ENCODE data around the gene HEXB.
"Not testable (repeated sequence)": the region's sequence is repeated elsewhere in the genome, so short reads cannot be mapped to it uniquely, and the experiment has no call there.

The HEXB gene

DNA sequence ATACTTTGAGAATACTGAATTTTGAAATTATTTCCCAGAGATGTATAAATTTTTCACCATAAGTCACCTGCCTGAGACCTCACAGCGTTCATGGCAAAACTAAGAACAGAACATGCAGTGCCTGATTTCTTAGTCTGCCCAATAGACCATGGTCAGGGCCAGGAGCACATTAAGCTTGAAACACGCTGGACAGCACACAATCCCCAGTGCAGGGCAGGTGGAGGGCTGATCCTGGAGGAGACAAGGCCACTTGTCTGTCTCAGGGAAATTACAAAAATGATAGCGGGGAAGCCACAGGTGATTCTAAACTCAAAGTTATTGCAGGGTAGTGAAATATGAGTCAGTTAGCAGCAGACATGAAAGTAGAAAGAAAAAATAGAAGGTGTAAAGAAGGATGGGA, 25.9 kb upstream of the HEXB start:
- no peak for DNase-seq (ENCODE audit: low read depth, low spot score)

DNA sequence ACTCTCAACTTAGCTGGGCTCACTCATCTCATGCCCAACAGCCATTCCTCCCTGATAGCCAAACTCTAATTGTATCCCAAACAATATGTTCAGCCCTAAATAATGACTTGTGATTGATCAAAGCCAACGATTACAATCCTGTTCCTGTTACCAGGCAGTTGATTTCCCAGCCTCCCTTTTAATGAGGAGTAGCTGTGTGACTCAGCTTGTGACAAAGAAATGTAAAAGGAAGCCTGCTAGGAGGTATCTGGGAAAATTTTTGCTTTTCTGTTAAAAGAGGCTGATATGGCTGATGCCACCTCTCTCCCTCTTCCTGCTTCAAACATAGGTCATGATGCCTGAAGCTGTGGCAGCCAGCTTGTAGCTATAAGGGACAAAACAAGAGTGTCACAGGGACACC, 24.9 kb upstream of the HEXB start:
- no peak for DNase-seq (ENCODE audit: low read depth, low spot score)

DNA sequence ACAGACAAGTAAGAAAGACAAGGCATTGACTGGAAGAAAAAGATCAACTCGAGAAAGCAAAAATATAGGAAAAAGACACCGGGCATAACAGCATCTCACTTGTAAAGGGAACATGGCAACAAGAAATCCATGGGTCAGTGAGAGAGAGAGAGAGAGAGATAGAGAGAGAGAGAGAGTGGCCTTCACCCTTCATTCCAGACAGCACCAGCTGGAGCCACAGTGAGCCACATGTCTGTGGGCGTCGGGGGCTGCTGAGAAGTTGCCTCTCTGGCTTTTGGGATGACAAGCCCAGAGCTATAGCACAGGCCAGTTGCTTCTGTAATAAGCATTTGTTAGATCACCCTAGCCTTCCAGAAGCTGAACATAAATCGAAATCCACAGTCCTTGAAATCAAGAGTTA, 24.2 kb upstream of the HEXB start:
- no peak for DNase-seq (ENCODE audit: low read depth, low spot score)

DNA sequence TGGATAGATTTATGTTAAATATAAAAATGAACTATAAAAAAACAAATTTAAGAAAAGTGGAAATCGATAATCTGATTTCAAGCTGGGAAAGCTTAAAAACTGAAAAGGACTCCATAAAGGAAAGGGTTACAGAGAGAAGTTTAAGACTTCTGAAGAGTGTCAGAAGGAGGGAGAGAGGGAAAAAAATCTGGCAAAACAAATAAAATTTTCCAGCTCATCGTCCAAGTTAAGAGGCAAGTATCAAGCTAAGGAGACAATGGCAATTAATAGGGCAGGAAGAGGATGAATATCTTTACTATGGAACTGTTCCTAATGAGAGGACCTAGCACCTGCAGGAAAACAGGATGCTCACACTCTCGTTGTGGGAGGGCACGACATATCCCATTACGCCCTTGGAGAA, 20.5 kb upstream of the HEXB start:
- DNase-seq (ENCODE audit: low read depth, low spot score): no peak

DNA sequence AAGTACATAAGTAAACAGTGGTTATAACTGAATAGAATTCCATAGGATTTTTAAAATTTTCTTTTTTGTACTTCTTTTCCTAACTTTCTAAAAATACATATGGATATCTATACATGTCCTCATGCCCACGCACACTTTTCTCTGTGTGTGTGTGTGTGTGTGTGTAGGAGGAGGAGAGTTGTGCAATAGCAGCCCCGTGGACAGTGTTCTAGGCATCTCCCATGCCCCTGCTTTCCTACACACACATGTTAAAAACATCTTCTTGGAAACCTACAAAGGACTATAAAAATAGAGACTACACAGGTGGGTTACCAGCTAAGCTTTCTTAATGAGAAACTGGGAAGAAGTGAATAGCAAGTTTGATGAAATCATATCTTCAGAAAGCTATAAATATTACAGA, 19.8 kb upstream of the HEXB start:
- no peak for DNase-seq (ENCODE audit: low read depth, low spot score)

DNA sequence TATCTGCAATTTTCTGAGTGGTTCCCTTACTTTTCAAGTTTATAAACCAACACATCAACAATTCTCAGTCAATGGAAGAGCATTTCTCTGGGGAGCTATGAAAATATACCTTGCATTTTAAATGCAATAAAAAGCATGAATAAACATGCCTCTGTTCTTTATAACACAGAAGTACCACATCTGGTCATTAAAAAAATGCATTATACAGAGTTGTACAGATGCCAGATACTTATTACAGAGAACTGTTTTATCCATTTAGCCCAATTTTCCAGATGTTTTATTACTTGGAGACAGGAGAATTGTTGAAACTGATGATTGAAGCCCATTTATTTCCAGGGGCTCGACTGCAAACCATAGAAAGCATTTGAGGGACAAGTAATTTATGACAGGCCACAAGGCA, 19.2 kb upstream of the HEXB start:
- no peak for DNase-seq (ENCODE audit: low read depth, low spot score)

DNA sequence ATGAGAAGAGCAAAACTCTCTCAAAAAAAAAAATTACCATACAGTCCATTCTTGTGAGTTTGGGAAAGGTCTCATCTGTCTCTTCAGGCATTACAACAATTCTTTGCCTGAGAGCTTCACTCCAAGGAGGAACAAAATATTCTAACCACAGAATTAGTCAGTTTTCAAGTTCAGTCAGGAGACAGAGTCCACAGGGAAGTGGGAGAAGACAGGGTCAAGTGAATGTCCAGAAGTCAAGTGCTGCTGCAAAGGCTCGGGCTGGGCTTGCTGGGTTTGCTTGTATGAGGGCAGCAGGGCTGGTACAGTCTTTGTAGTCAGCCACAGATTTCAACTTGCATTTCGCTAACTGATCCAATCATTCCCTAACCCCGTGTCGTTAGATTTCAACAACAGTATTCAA, 17.6 kb upstream of the HEXB start:
- DNase-seq (ENCODE audit: low read depth, low spot score): no peak

DNA sequence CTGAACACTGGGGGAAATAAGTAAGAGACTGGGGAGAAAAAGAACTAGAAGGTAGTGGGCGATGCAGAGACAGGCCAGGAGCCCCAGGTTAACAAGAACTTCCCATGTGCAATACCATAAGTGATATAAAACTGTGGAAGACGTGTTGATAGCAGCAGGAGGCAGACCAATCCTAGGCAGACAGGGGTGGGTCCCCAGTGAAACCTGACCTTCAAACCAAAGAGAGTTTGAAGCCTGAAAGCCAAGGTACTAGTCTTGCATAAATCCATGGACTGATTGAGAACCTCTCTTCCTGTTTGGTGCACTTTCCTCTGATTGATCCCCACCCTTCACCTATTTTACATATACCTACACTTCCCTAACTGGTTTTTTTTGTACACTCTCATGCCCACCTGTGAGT, 15.2 kb upstream of the HEXB start:
- no peak for DNase-seq (ENCODE audit: low read depth, low spot score)

DNA sequence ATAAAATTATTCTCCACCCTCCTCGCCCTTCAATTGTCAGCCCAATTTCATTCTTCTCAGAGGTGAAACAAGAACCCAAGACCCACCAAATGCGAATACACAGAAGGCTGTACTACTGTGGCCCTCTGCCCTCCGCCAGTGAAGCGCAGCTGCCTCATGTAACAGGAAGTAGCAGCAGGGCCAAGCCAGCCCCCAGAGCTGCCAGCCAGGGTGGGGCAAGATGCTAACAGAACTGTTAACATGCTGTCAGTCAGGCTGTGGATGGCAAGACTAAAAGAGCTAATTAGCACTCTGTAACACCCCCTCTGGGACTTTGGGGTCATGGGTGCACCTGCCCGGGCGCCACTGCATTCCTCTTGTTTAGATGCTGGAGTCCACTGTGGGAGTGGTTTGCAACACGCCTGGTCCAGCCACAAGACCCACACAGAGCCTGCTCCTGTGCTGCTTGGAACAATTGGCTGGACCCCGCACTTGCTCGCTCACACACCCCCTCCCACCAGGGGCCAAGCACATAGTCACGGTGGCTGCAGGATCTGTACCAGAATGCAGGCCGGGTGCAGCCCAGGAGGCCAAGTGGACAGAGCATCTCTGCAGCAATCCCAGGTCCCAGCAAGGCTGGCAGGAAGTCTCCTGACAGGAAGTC, 14.5 kb upstream of the HEXB start:
- no peak for DNase-seq (ENCODE audit: low read depth, low spot score)

DNA sequence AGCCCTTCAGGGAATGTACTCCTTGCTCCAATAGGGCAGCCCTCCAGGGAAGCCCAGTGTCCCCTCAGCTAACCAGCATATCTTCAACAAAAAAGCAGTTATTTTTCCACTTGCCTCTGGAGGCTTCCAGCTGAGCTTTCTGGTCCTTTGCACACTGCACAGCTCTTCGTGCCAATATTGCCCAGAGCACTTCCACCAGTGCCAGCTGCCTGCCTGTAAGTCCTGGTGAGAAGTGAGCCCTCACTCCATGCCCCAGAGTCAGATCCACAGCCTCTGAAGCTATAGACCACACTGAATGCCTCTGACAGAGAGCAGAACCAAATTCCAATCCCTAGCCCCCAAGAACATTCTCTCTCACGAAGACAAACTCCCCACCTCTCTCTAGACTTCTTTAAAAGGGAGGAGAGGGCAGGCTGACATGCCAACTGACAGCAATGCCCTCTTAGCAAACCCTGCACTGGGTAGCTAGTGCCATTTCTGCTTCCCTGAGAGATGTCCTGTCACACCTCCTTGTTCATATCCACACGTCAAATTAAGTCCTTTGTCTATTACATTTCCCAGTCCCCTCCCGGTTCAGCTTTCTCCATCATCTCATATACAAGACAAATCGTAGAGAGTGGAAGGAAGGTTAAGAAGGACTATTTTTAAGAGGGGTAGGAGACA, 12.7 kb upstream of the HEXB start:
- no peak for DNase-seq (ENCODE audit: low read depth, low spot score)

DNA sequence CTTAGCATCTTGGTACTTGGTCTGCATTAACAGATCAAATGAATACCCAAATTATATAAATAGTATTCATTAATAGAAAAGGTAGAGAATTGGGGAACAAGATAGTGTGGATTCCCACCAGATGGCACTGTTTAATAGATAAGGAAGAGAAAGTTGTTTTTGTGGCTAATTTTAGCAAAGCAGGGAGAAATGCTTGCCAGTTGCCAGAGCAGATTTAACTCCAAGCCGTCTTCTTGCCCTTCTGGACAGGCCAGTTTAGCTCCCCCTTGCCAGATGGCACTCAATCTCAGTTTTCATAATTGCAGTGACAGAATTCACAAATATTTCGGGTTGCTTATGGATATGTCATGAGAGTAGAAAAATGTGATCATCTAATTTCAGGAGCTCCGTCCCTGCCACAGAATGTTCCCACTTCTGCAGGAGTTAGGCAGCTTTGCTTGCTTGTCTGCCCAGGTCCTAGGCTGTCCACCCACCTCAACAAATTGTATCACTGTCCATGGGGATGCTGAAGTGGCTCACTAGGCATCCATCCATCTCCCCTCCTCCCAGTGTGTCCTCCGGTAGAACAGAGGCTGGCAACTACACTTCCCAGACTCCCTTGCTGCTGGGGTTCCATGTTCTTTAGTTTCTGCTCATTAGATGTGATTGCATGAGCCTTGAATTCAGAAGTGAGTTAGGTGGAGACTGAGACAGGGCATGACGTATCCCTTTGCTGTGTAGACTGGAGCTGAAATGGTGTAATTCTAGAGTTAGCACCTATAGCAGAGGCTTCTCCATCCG, 11.8 kb upstream of the HEXB start:
- DNase-seq (ENCODE audit: low read depth, low spot score): no peak

DNA sequence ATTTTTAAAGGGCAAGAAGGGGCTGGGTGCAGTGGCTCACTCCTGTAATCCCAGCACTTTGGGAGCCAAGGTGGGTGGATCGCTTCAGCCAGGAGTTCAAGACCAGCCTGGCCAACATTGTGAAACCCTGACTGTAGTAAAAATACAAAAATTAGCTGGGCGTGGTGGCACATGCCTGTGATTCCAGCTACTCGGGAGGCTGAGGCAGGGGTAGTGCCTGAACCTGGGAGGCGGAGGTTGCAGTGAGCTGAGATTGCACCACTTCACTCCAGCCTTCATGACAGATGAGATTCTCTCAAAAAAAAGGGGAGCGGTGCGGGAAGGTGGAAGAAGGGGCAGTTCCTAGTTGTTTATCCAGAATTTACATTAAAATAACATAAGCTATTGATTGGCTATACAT, 8.6 kb upstream of the HEXB start:
- not testable (repeated sequence) for DNase-seq (ENCODE audit: low read depth, low spot score)

DNA sequence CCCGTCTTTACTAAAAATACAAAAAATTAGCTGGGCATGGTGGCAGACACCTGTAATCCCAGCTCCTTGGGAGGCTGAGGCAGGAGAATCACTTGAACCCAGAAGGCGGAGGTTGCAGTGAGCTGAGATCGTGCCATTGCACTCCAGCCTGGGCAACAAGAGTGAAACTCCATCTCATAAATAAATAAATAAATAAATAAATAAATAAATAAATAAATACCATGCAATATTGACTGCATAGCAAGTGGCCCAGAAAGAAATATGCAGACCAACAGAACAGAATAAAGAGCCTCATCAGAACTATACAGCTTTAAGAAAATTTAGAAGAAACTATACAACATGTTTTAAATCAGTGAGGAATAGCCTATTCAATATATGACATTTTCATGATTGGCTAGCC, 6.9 kb upstream of the HEXB start:
- DNase-seq (ENCODE audit: low read depth, low spot score): not testable (repeated sequence)

DNA sequence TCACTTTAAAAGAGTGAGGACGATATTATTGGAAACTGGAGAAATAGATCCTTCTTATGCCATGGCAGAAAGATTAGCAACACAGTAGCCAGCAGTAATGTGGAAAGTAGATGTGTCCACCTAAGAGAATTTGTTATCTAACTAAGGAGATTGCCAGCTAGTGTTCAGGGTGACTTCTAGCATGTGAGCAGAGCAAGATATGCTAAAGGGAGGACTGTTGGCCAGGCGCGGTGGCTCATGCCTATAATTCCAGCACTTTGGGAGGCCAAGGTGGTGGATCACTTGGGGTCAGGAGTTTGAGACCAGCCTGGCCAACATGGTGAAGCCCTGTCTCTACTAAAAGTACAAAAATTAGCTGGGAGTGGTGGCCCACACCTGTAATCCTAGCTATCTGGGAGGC, 5.7 kb upstream of the HEXB start:
- DNase-seq (ENCODE audit: low read depth, low spot score): not testable (repeated sequence)

DNA sequence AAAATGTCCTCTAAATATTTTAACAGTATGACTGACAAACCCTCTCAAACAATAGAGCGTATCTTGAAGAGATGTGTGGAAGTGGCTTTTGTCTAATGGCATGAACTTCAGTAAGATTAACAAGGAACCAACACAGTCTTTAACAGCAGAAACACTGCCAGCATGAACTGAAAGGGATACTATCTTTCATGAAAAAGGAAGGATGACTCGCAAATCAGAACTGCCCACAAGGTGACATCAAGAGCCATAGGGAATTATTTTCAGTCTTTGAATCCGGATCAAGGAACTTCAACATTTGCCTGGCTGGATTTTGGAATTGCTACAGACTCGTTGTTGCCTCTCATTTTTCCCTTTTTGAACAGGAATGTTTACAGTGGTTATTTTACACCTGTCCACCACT, 5.1 kb upstream of the HEXB start:
- DNase-seq (ENCODE audit: low read depth, low spot score): no peak

DNA sequence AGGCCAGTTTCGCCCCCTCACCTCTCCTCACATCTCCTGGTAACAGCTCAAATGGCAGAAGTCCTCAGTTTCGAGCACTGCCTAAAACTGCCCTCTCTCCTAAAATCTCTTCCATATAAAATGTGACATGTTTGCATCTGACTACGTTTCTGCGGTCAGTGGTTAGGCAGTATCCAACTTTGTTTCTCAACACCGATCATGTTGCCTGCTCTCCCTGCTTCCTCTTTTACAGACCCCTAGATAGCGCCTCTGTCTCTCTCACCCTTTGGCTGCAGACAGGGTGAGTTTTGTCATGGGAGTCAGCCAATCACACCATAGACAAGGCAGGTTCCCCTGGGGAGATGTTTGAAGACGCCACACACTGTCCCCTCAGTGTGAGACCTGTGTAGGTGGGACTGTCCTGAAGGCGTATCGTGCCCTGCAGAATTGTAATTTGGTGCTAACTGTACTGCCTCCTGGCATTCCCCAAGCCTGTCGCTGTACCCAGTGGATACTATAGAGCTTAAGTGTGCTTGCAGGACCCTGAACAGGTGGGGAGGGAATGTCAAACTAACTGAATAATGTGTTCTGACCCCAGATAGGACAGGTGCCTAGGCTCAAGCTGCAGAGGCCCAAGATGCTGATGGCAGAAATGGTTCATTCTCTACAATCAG, 1.1 kb downstream of the HEXB start:
- DNase-seq (ENCODE audit: low read depth, low spot score): peak; percentile 23

DNA sequence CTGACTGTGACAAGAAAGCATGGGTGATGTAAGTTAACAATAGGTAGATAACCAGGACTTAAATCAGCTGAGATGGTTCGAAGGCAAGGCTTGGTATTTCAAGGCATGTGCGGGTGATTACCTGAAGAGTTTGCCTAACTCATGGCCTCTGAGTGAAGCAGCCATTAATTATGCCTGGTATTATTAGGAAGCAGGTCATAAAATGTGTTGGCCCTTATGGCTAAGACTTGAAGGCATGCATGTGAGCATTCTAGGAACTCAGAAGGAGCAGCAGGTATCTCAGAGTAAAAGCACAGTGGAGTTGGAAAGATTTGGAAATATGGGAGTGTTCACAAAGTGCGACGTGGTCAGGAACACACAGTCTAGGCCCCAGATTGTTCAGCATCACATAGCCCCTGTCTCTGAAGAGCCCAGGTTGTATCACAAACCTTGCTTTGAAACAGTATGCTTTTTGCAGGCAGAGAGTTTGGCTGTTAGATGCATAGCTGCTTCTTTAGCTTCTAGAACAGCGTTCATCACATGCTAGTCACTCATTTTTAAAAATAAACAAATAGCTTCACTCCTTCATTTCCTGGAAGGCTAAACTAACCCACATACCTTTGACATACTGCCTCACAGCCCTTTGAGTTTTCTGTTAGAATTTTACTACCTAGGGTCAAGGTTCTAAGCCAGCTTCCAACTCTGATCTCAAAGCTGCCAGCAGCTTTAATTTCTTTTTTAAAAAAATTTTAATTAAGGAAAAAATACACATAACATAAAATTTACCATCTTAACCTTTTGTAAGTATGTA, 2.1 kb downstream of the HEXB start:
- DNase-seq (ENCODE audit: low read depth, low spot score): no peak

DNA sequence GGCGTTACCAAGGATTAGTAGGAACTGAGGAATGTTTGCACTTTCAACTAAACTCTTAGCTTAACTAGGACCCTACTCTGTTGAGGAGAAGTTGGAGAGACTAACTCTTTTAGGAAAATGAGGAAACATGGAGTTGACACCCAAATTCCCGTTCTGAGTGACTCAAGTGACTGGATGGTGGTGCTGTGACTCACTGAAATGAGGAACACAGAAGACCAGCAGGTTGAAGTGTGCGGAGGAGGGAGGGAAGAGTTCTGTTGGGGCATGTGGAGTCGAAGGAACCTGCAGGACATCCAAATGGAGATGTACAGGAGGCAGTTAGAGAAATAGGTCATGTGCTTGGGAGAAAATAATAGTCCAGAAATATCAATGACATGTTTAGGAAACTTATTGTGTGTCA, 8.2 kb downstream of the HEXB start:
- DNase-seq (ENCODE audit: low read depth, low spot score): no peak

DNA sequence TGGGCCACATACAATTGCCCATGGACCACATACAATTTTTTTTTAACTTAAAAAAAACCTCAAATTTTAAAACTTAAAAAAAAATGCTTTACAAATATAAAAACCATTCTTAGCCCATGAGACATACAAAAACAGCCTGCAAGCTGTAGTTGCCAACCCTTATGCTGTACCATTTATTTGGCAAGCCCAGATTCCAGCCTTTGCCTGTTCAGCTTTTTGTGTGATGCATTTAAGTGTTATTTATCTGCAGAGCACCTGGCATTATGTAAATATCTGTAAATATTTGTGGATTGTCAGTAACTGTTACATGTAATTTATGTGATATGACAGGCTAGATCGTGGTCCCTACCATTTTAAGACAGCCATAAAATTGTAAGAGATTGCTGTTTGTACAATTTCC, 32.6 kb downstream of the HEXB start:
- no peak for DNase-seq (ENCODE audit: low read depth, low spot score)

DNA sequence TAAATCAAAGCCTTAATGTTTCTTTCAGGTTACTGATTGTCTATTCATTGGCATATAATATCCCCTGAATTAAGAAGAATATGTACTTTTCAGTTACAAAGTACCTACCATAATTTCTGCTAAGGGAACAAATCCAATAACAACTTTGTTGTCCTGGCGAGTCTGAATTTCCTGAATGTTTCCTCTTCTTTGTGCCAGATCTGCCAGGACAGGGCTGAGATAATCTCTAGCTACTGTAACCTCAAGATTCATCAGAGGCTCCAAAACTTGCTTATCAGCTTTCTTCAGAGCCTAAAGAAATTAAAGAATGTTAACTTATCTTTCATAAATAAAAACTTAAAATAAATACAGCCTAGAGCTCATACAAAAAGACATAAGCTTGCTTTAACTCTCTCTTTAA, 37.2 kb downstream of the HEXB start:
- no peak for DNase-seq (ENCODE audit: low read depth, low spot score)

DNA sequence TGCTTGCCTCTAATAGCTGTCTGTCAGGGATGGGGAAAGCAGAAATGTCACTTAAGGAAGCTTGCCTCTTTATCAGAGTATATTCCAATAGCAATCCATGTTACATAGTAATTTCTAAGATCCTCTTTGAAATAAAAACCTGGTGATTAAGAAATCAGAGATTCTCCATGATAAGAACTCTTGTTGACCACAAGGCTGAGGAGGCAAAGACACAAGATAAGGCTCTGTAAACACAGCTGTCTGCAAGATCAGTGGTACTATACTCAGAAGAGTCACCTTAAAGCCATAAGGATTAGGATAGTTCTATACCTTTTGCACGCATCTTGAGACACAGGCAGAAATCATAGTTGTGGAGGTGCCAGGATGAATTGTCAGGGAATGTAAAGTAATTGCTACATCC, 40.3 kb downstream of the HEXB start:
- no peak for DNase-seq (ENCODE audit: low read depth, low spot score)

DNA sequence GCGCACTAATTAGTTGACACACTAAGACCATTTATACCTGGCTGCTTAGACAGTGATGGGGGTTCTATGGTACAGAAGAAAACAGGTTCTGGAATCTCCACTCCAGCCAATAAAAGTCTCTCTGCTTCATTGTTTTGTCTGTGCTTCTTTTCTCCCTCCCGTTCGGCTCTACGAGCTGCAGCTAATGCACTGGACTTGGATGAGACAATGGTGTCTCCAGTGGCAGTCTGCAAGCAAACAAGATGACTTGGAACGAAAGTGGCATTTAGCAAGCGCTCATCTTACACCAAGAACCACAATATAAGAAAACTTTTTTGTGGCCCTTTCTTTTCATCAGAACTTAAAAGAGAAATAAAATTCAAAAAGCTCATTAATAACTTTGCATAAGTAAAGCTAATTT, 51.7 kb downstream of the HEXB start:
- DNase-seq (ENCODE audit: low read depth, low spot score): no peak

Data from ELF-1 (cell line).